H9 (cell line): ENCODE measurements around the gene AIPL1. TPM values are rescaled to one million over a fixed set of nuclear protein-coding genes. Genes with fewer than 3 reads are reported as not detected.

Source experiments
- DNase-seq: peaks from one replicate; pipeline ENCODE4 v3.0.0-alpha.2; 2017
- H2AFZ ChIP-seq: one replicate; pipeline ENCODE4 v1.6.1; 2013; ENCODE audit warnings: mild to moderate bottlenecking, low read length, control low read depth, moderate library complexity
- H2AK5ac ChIP-seq: 2 replicates; pipeline ENCODE4 v1.6.1; 2013; ENCODE audit warnings: low read length, control low read depth, mixed read lengths; ENCODE audit not compliant: insufficient read length
- H2BK120ac ChIP-seq: one replicate; pipeline ENCODE4 v1.6.1; 2013; ENCODE audit warnings: low read depth, mild to moderate bottlenecking, low read length, control low read depth, inconsistent platforms; ENCODE audit not compliant: poor library complexity, severe bottlenecking
- H2BK12ac ChIP-seq: 2 replicates; pipeline ENCODE4 v1.6.1; 2013; ENCODE audit warnings: low read length, control low read depth, mixed read lengths, low read depth; ENCODE audit not compliant: insufficient read length
- H2BK15ac ChIP-seq: 2 replicates; pipeline ENCODE4 v1.6.1; 2013; ENCODE audit warnings: low read depth, low read length, control low read depth
- H2BK20ac ChIP-seq: one replicate; pipeline ENCODE4 v1.6.1; 2013; ENCODE audit warnings: low read depth, mild to moderate bottlenecking, low read length, control low read depth, inconsistent platforms; ENCODE audit not compliant: poor library complexity, severe bottlenecking
- H2BK5ac ChIP-seq: 2 replicates; pipeline ENCODE4 v1.6.1; 2013; ENCODE audit warnings: low read length, control low read depth, mixed read lengths; ENCODE audit not compliant: insufficient read length
- H3K14ac ChIP-seq: 2 replicates; pipeline ENCODE4 v1.6.1; 2013; ENCODE audit warnings: low read length, control low read depth; ENCODE audit not compliant: insufficient read depth
- H3K18ac ChIP-seq: 2 replicates; pipeline ENCODE4 v1.6.1; 2013; ENCODE audit warnings: low read depth, mild to moderate bottlenecking, mixed read lengths, low read length, control low read depth; ENCODE audit not compliant: insufficient read length
- H3K23ac ChIP-seq: 2 replicates; pipeline ENCODE4 v1.6.1; 2013; ENCODE audit warnings: low read length, control low read depth, mixed read lengths, low read depth; ENCODE audit not compliant: insufficient read length
- H3K23me2 ChIP-seq: 2 replicates; pipeline ENCODE4 v1.6.1; 2013; ENCODE audit warnings: low read depth, mild to moderate bottlenecking, mixed read lengths, low read length, control low read depth; ENCODE audit not compliant: insufficient read length, poor library complexity, severe bottlenecking
- H3K27ac ChIP-seq: 2 replicates; pipeline ENCODE4 v1.5.1; 2013; ENCODE audit warnings: low read length, control low read depth, mixed read lengths, low read depth; ENCODE audit not compliant: insufficient read length
- H3K27me3 ChIP-seq: 2 replicates; pipeline ENCODE4 v1.6.1; 2013; ENCODE audit warnings: low read length, control low read depth, inconsistent platforms; ENCODE audit not compliant: insufficient read depth
- H3K4ac ChIP-seq: 2 replicates; pipeline ENCODE4 v1.6.1; 2013; ENCODE audit warnings: low read depth, mild to moderate bottlenecking, control low read depth, inconsistent platforms, low read length, moderate library complexity
- H3K4me1 ChIP-seq: 2 replicates; pipeline ENCODE4 v1.6.1; 2013; ENCODE audit warnings: low read length, control low read depth, inconsistent platforms; ENCODE audit not compliant: insufficient read depth
- H3K4me2 ChIP-seq: 2 replicates; pipeline ENCODE4 v1.6.1; 2013; ENCODE audit warnings: low read length, control low read depth, mixed read lengths; ENCODE audit not compliant: insufficient read length, insufficient read depth
- H3K56ac ChIP-seq: 2 replicates; pipeline ENCODE4 v1.6.1; 2013; ENCODE audit warnings: low read depth, mild to moderate bottlenecking, mixed read lengths, low read length, control low read depth; ENCODE audit not compliant: insufficient read length
- H3K79me1 ChIP-seq: 2 replicates; pipeline ENCODE4 v1.6.1; 2013; ENCODE audit warnings: low read depth, mild to moderate bottlenecking, moderate library complexity, low read length, control low read depth, inconsistent platforms; ENCODE audit not compliant: insufficient read depth, poor library complexity, severe bottlenecking
- H3K79me2 ChIP-seq: 2 replicates; pipeline ENCODE4 v1.6.1; 2013; ENCODE audit warnings: low read length, control low read depth, inconsistent platforms; ENCODE audit not compliant: insufficient read depth
- H3K9ac ChIP-seq: 2 replicates; pipeline ENCODE4 v1.6.1; 2013; ENCODE audit warnings: low read length, control low read depth, mixed read lengths; ENCODE audit not compliant: insufficient read length; ENCODE audit errors: extremely low read depth
- H3K9me3 ChIP-seq: one replicate; pipeline ENCODE4 v1.6.1; 2013; ENCODE audit warnings: low read depth, low read length, inconsistent platforms; ENCODE audit not compliant: control insufficient read depth
- H3T11ph ChIP-seq: one replicate; pipeline ENCODE4 v1.6.1; 2013; ENCODE audit warnings: mild to moderate bottlenecking, low read length, control low read depth, inconsistent platforms
- H4K20me1 ChIP-seq: one replicate; pipeline ENCODE4 v1.6.1; 2013; ENCODE audit not compliant: control insufficient read depth, insufficient read length, insufficient read depth
- H4K5ac ChIP-seq: 2 replicates; pipeline ENCODE4 v1.6.1; 2013; ENCODE audit warnings: low read depth, mild to moderate bottlenecking, mixed read lengths, low read length, control low read depth; ENCODE audit not compliant: insufficient read length
- H4K8ac ChIP-seq: replicated peaks from 2 replicates; pipeline ENCODE4 v1.6.1; 2013; ENCODE audit warnings: low read length, control low read depth, mixed read lengths, low read depth; ENCODE audit not compliant: insufficient read length
- H4K91ac ChIP-seq: 2 replicates; pipeline ENCODE4 v1.6.1; 2013; ENCODE audit warnings: low read depth, mild to moderate bottlenecking, moderate library complexity, mixed read lengths, low read length, control low read depth; ENCODE audit not compliant: insufficient read length
- H3K27ac Mint-ChIP-seq, 3 experiments: 2 replicates in 2 of 3; 3 replicates in 1 of 3; pipeline ENCODE4 v1.8.0; 2020 to 2021; ENCODE audit warnings: mixed read lengths in 3 of 3, mild to moderate bottlenecking in 1 of 3, moderate library complexity in 1 of 3
- H3K27me3 Mint-ChIP-seq: 2 replicates; pipeline ENCODE4 v1.8.0; 2021; ENCODE audit warnings: low read depth, mild to moderate bottlenecking, moderate library complexity, mixed read lengths
- H3K36me3 Mint-ChIP-seq, 3 experiments: 2 replicates in 2 of 3; 3 replicates in 1 of 3; pipeline ENCODE4 v1.8.0; 2020 to 2021; ENCODE audit warnings: low read depth in 3 of 3, mixed read lengths in 3 of 3; ENCODE audit not compliant: insufficient read depth in 1 of 3
- H3K4me1 Mint-ChIP-seq, 2 experiments: 2 replicates each; pipeline ENCODE4 v1.8.0; 2020; ENCODE audit warnings: mixed read lengths in 2 of 2
- H3K4me3 Mint-ChIP-seq, 2 experiments: 2 replicates in 1 of 2; 3 replicates in 1 of 2; pipeline ENCODE4 v1.8.0; 2020 to 2021; ENCODE audit warnings: mild to moderate bottlenecking in 2 of 2, mixed read lengths in 2 of 2, moderate library complexity in 1 of 2
- H3K9me3 Mint-ChIP-seq, 2 experiments: 2 replicates in 1 of 2; 3 replicates in 1 of 2; pipeline ENCODE4 v1.8.0; 2020; ENCODE audit warnings: mild to moderate bottlenecking in 2 of 2, mixed read lengths in 2 of 2, moderate library complexity in 1 of 2
- WGBS: extraction: QIAGEN DNeasy Blood & Tissue Kit; methylation state at CpG from one replicate; pipeline ENCODE4 v1.1.7; 2013; ENCODE audit warnings: missing lambda C conversion rate, low lambda C conversion rate, mixed read lengths; ENCODE audit not compliant: insufficient read length; ENCODE audit errors: extremely low coverage; 5-methylcytosine and 5-hydroxymethylcytosine counted together
- total RNA-seq: library from RNA; stranded (reverse); gene quantifications from 2 replicates; pipeline ENCODE4 v1.2.1, GENCODE V29; 2021
- TF ChIP-seq, protein P1 (sequence below): fragments of 200-600 bp; sonication (generic); conservative IDR thresholded peaks from 3 replicates; pipeline ENCODE4 v1.8.0; 2021; ENCODE audit warnings: antibody characterized with exemption, mild to moderate bottlenecking

Gene AIPL1
- total RNA-seq, 1 experiment from 2014 or later = 0.57 TPM

DNA sequence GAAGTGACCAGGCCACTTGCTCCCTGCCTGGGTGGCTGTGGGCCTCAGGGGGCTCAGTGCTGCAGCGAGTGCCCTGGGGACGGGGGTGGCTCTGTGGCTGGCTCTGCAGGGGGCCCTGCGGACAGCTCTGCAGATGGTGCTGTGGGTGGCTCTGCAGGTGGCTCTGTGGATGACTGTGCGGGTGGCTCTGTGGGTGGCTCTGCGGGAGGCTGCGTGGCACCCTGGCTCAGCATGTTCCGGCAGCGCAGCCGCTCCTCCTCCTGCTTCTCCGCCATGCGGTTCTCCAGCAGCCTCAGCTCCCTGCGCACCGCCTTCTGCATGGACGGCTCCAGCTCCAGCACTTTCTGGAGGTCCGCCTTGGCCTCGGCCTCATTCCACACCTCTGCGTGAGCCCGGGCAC lies 9.5 kb downstream of the AIPL1 start:
- Histone ChIP-seq H3K4me1 (no peaks in the 10 kb centered on the region), H3K4ac (no peak overlapping the region), H4K91ac (no peak overlapping the region), H3K27me3 (no peaks in the 10 kb centered on the region), H4K20me1 (no peaks in the 10 kb centered on the region), H4K8ac (no peak overlapping the region), H2BK5ac (no peak overlapping the region), H3K79me2 (no peaks in the 10 kb centered on the region), H2BK120ac (no peak overlapping the region), H2BK20ac (no peak overlapping the region), H3K23me2 (no peaks in the 10 kb centered on the region), H3K18ac (no peak overlapping the region), H3T11ph (no peak overlapping the region), H3K9ac (no peak overlapping the region), H3K14ac (no peak overlapping the region), H3K9me3 (no peaks in the 10 kb centered on the region), H3K4me2 (no peak overlapping the region), H2BK15ac (no peak overlapping the region), H3K27ac (no peak overlapping the region), H2AFZ (no peak overlapping the region), H3K79me1 (no peaks in the 10 kb centered on the region), H3K56ac (no peak overlapping the region), H4K5ac (no peak overlapping the region), H2AK5ac (no peak overlapping the region), H2BK12ac (no peak overlapping the region), H3K23ac (no peak overlapping the region)
- Mint-ChIP-seq H3K27ac (no peak overlapping the region), H3K4me3 (no peak overlapping the region), H3K36me3 (peaks cover 3 to 5% (median 3%) of the 10 kb centered on the region in 3 experiments; a peak in 4 of 7 replicates), H3K27me3 (peaks cover 1% of the 10 kb centered on the region), H3K4me1 (peaks cover 3 to 11% of the 10 kb centered on the region in 2 experiments), H3K9me3 (peaks cover 4% of the 10 kb centered on the region in 2 experiments; a peak in 2 of 5 replicates)
- no peak for DNase-seq
- TF ChIP-seq, protein P1, sequence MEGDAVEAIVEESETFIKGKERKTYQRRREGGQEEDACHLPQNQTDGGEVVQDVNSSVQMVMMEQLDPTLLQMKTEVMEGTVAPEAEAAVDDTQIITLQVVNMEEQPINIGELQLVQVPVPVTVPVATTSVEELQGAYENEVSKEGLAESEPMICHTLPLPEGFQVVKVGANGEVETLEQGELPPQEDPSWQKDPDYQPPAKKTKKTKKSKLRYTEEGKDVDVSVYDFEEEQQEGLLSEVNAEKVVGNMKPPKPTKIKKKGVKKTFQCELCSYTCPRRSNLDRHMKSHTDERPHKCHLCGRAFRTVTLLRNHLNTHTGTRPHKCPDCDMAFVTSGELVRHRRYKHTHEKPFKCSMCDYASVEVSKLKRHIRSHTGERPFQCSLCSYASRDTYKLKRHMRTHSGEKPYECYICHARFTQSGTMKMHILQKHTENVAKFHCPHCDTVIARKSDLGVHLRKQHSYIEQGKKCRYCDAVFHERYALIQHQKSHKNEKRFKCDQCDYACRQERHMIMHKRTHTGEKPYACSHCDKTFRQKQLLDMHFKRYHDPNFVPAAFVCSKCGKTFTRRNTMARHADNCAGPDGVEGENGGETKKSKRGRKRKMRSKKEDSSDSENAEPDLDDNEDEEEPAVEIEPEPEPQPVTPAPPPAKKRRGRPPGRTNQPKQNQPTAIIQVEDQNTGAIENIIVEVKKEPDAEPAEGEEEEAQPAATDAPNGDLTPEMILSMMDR = no peak
- WGBS = no CpG with 5 or more reads among the region's 18 CpGs
